GM18907 (cell line): ENCODE measurements around the gene COPZ2.
"Not testable (repeated sequence)": the region's sequence is repeated elsewhere in the genome, so short reads cannot be mapped to it uniquely, and the experiment has no call there.

Source experiments
- ATAC-seq: cut with Tn5 transposase; IDR thresholded peaks from one replicate; pipeline ENCODE4 v1.9.1; 2021; ENCODE audit warnings: mild to moderate bottlenecking, moderate library complexity; ENCODE audit not compliant: unreplicated experiment

Gene COPZ2

GRCh38 chr17:48010193-48010592 lies 27.4 kb downstream of the COPZ2 start:
- ATAC-seq = no peak

- no peak for ATAC-seq
Observed at GRCh38 chr17:48006936-48007709, 30.5 kb downstream of the COPZ2 start.

GRCh38 chr17:48004983-48005382 lies 32.6 kb downstream of the COPZ2 start:
- ATAC-seq = no peak

GRCh38 chr17:48003417-48004151 lies 34.0 kb downstream of the COPZ2 start:
- ATAC-seq = no peak

GRCh38 chr17:48002916-48003416 lies 34.6 kb downstream of the COPZ2 start:
- ATAC-seq = no peak

GRCh38 chr17:48002266-48002915 lies 35.2 kb downstream of the COPZ2 start:
- ATAC-seq = peak; percentile 41

GRCh38 chr17:48001657-48002056 lies 35.9 kb downstream of the COPZ2 start:
- ATAC-seq = not testable (repeated sequence)

- ATAC-seq = no peak
Observed at GRCh38 chr17:48001197-48001596, 36.4 kb downstream of the COPZ2 start.

GRCh38 chr17:47999582-47999981 lies 38.0 kb downstream of the COPZ2 start:
- ATAC-seq = no peak

GRCh38 chr17:47998044-47998443 lies 39.6 kb downstream of the COPZ2 start:
- ATAC-seq = no peak

GRCh38 chr17:47997586-47997985 lies 40.0 kb downstream of the COPZ2 start:
- no peak for ATAC-seq

GRCh38 chr17:47996201-47996600 lies 41.4 kb downstream of the COPZ2 start:
- no peak for ATAC-seq

- ATAC-seq = no peak
Observed at GRCh38 chr17:47995241-47995935, 42.2 kb downstream of the COPZ2 start.

- ATAC-seq = no peak
Observed at GRCh38 chr17:47994724-47995123, 42.9 kb downstream of the COPZ2 start.

- ATAC-seq = no peak
Observed at GRCh38 chr17:47993964-47994363, 43.6 kb downstream of the COPZ2 start.

GRCh38 chr17:47993031-47993564 lies 44.5 kb downstream of the COPZ2 start:
- ATAC-seq = no peak

- no peak for ATAC-seq
Observed at GRCh38 chr17:47992216-47992615, 45.4 kb downstream of the COPZ2 start.

- no peak for ATAC-seq
Observed at GRCh38 chr17:47990962-47991731, 46.5 kb downstream of the COPZ2 start.

GRCh38 chr17:47989700-47990099 lies 47.9 kb downstream of the COPZ2 start:
- peak; percentile 62 for ATAC-seq

GRCh38 chr17:47989159-47989558 lies 48.4 kb downstream of the COPZ2 start:
- ATAC-seq = no peak
